Measurements from ENCODE around the gene LAGE3.

Gene LAGE3

GRCh38 chrX:154481911-154482601, 3.0 kb upstream of the LAGE3 start:
- H3K27ac ChIP-seq, result no peak overlapping the region
- no peak for DNase-seq (ENCODE audit: low read depth, low spot score)

- H3K27ac ChIP-seq, result no peak overlapping the region
- DNase-seq (ENCODE audit: low read depth, low spot score), result no peak
Observed at GRCh38 chrX:154481195-154481594, 2.1 kb upstream of the LAGE3 start.

GRCh38 chrX:154477891-154478477, 1.1 kb downstream of the LAGE3 start:
- H3K27ac ChIP-seq, result no peak overlapping the region
- no peak for DNase-seq (ENCODE audit: low read depth, low spot score)

GRCh38 chrX:154476821-154477220, 2.3 kb downstream of the LAGE3 start:
- no peak for DNase-seq (ENCODE audit: low read depth, low spot score)
- no peak overlapping the region for H3K27ac ChIP-seq

GRCh38 chrX:154473683-154474082, 5.4 kb downstream of the LAGE3 start:
- no peak for DNase-seq (ENCODE audit: low read depth, low spot score)
- no peak overlapping the region for H3K27ac ChIP-seq

- DNase-seq (ENCODE audit: low read depth, low spot score), result no peak
- H3K27ac ChIP-seq, result no peak overlapping the region
Observed at GRCh38 chrX:154472685-154473632, 6.1 kb downstream of the LAGE3 start.

- H3K27ac ChIP-seq, result no peak overlapping the region
- no peak for DNase-seq (ENCODE audit: low read depth, low spot score)
Observed at GRCh38 chrX:154471839-154472684, 7.0 kb downstream of the LAGE3 start.

- H3K27ac ChIP-seq, result no peak overlapping the region
- DNase-seq (ENCODE audit: low read depth, low spot score), result no peak
Observed at GRCh38 chrX:154470914-154471568, 8.0 kb downstream of the LAGE3 start.

- no peak overlapping the region for H3K27ac ChIP-seq
- no peak for DNase-seq (ENCODE audit: low read depth, low spot score)
Observed at GRCh38 chrX:154470434-154470833, 8.6 kb downstream of the LAGE3 start.

GRCh38 chrX:154469880-154470279, 9.2 kb downstream of the LAGE3 start:
- no peak overlapping the region for H3K27ac ChIP-seq
- no peak for DNase-seq (ENCODE audit: low read depth, low spot score)

GRCh38 chrX:154469114-154469513, 10.0 kb downstream of the LAGE3 start:
- no peak for DNase-seq (ENCODE audit: low read depth, low spot score)
- no peak overlapping the region for H3K27ac ChIP-seq

- no peak for DNase-seq (ENCODE audit: low read depth, low spot score)
- no peak overlapping the region for H3K27ac ChIP-seq
Observed at GRCh38 chrX:154468217-154468616, 10.9 kb downstream of the LAGE3 start.

GRCh38 chrX:154467556-154467955, 11.5 kb downstream of the LAGE3 start:
- H3K27ac ChIP-seq, result no peak overlapping the region
- DNase-seq (ENCODE audit: low read depth, low spot score), result no peak

GRCh38 chrX:154466907-154467306, 12.2 kb downstream of the LAGE3 start:
- no peak overlapping the region for H3K27ac ChIP-seq
- no peak for DNase-seq (ENCODE audit: low read depth, low spot score)

- no peak for DNase-seq (ENCODE audit: low read depth, low spot score)
Observed at GRCh38 chrX:154466036-154466435, 13.0 kb downstream of the LAGE3 start.

GRCh38 chrX:154465601-154466000, 13.5 kb downstream of the LAGE3 start:
- DNase-seq (ENCODE audit: low read depth, low spot score), result no peak
- no peak overlapping the region for H3K27ac ChIP-seq

More at GRCh38 chrX:154466036-154466435, 13.0 kb downstream of the LAGE3 start:
- no peak overlapping the region for H3K27ac ChIP-seq

- H3K27ac ChIP-seq, result no peak overlapping the region
- no peak for DNase-seq (ENCODE audit: low read depth, low spot score)
Observed at GRCh38 chrX:154464806-154465365, 14.2 kb downstream of the LAGE3 start.

- no peak overlapping the region for H3K27ac ChIP-seq
- DNase-seq (ENCODE audit: low read depth, low spot score), result no peak
Observed at GRCh38 chrX:154463611-154464220, 15.4 kb downstream of the LAGE3 start.

GRCh38 chrX:154462396-154462795, 16.7 kb downstream of the LAGE3 start:
- no peak overlapping the region for H3K27ac ChIP-seq
- DNase-seq (ENCODE audit: low read depth, low spot score), result no peak

Data from epithelial cell of prostate (primary cell).